GM18505 (cell line): Measurements from ENCODE around the gene AFF1.
A peak's percentile ranks its signal among the peaks of the same experiment; 100 is the strongest.

Experiments used
- ATAC-seq: cut with Tn5 transposase; IDR thresholded peaks from one replicate; pipeline ENCODE4 v1.9.1; 2021; ENCODE audit not compliant: unreplicated experiment
- POLR2A ChIP-seq: IDR thresholded peaks from 4 replicates; pipeline ENCODE4 v1.6.1; 2011; ENCODE audit warnings: borderline replicate concordance; ENCODE audit not compliant: insufficient read depth, insufficient read length; ENCODE audit errors: extremely low read depth

Gene AFF1

GRCh38 chr4:86934771-86935565 is at the start of gene AFF1:
Gene AFF1, plus strand, starts transcription at chr4:86935011. Its CDS starts 13,523 bp downstream, at chr4:86948534.
- ATAC-seq = peak; percentile 46
- peak; percentile 89 for TF ChIP-seq POLR2A

- no peak for TF ChIP-seq POLR2A
- no peak for ATAC-seq
Observed at GRCh38 chr4:86890790-86891189, 44.0 kb upstream of the AFF1 start.

- no peak for TF ChIP-seq POLR2A
- ATAC-seq = peak; percentile 72
Observed at GRCh38 chr4:86891762-86892635, 42.8 kb upstream of the AFF1 start, which contains the start of gene C4orf36. Gene C4orf36, minus strand, starts transcription at chr4:86892422. Its CDS starts 902 bp downstream, at chr4:86891520.

GRCh38 chr4:86892636-86892960 is 42.2 kb upstream of the AFF1 start:
- ATAC-seq = no peak
- TF ChIP-seq POLR2A = no peak

GRCh38 chr4:86893136-86893535 is 41.7 kb upstream of the AFF1 start:
- no peak for TF ChIP-seq POLR2A

GRCh38 chr4:86894455-86894854 is 40.4 kb upstream of the AFF1 start:
- no peak for ATAC-seq
- no peak for TF ChIP-seq POLR2A

More at GRCh38 chr4:86893136-86893535, 41.7 kb upstream of the AFF1 start:
- no peak for ATAC-seq

- no peak for TF ChIP-seq POLR2A
- no peak for ATAC-seq
Observed at GRCh38 chr4:86895692-86896488, 38.9 kb upstream of the AFF1 start.

- ATAC-seq = no peak
- TF ChIP-seq POLR2A = no peak
Observed at GRCh38 chr4:86896596-86896995, 38.2 kb upstream of the AFF1 start.

GRCh38 chr4:86898562-86898961 is 36.2 kb upstream of the AFF1 start:
- no peak for ATAC-seq
- no peak for TF ChIP-seq POLR2A

GRCh38 chr4:86901864-86902263 is 32.9 kb upstream of the AFF1 start:
- ATAC-seq = no peak
- no peak for TF ChIP-seq POLR2A

GRCh38 chr4:86908251-86908657 is 26.6 kb upstream of the AFF1 start:
- ATAC-seq = no peak
- TF ChIP-seq POLR2A = no peak

- no peak for TF ChIP-seq POLR2A
- no peak for ATAC-seq
Observed at GRCh38 chr4:86909546-86910295, 25.1 kb upstream of the AFF1 start.
